ENCODE results near the gene PARP16. TPM values are rescaled to one million over a fixed set of nuclear protein-coding genes. Genes with fewer than 3 reads are reported as not detected.
A peak's percentile ranks its signal among the peaks of the same experiment; 100 is the strongest.
"Not testable (repeated sequence)": the region's sequence is repeated elsewhere in the genome, so short reads cannot be mapped to it uniquely, and the experiment has no call there.

PARP16 gene
- total and polyA plus RNA-seq, 2 donors = 7.9 to 12.7 TPM

DNA sequence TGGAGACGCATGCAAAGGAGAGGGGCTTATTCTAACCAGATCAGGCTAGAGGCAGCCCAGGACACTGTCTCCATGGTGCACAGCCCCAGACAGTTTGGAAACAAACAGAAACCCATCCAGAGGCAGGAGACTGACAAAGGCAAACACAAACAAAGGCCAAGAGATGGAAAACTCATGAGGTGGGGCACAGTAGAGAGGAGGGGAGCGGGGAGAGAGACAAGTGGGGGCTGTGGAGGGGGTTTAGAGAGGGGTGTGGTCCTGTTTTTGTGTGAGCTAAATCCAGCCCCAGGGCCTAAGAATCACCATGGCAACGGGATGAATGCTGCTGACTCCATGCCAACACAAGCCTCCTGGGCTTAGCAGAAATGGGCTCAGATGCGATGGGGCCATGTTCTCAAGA is 32.3 kb downstream of the PARP16 start:
- Histone ChIP-seq H3K36me3 (ENCODE audit: control insufficient read depth in 2 of 2, insufficient read depth in 2 of 2, low read length in 1 of 2) (peaks cover 12 to 17% of the 10 kb centered on the region in 2 donors), H3K27ac (ENCODE audit: low read depth in 1 of 2, low read length in 1 of 2) (no peak overlapping the region), H3K27me3 (ENCODE audit: control insufficient read depth in 2 of 2, insufficient read depth in 1 of 2, low read length in 1 of 2) (no peaks in the 10 kb centered on the region), H3K4me1 (ENCODE audit: control insufficient read depth in 2 of 2, insufficient read depth in 2 of 2, low read length in 2 of 2) (peaks cover 0 to 13% of the 10 kb centered on the region in 2 donors), H3K9me3 (ENCODE audit: control insufficient read depth in 2 of 2, insufficient read depth in 1 of 2, low read length in 1 of 2) (no peaks in the 10 kb centered on the region), H3K4me3 (ENCODE audit: low read length in 2 of 2) (no peak overlapping the region)
- no peak for DNase-seq (ENCODE audit: low read depth in 6 of 9, low spot score in 9 of 9)
- WGBS = 72% methylated on average over 4 of the region's 4 CpGs

DNA sequence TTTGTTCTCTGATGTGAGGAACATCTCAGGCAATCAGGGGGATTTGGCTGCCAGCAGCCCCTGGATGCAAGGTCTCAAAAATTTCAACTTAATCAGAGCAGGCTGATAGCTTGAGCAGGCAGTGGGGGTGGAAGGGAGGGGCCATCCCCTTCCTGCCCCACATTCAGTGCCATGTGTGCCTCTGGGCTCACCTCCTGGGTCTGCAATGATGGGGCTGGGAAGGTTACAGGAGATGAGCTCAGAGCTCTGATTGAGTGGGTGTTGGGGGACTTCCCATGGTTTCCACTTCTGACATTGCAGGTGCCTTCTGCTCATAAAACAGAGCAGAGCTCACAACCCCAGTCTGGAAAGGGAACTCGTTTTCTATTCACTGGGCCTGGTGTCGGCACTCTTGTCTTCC is 37.0 kb downstream of the PARP16 start:
- peak in 6 of 9 donors; percentile 11 to 55 (median 28) for DNase-seq (ENCODE audit: low read depth in 6 of 9, low spot score in 9 of 9)
- no peaks in the 10 kb centered on the region for H3K27me3 ChIP-seq (ENCODE audit: control insufficient read depth in 2 of 2, insufficient read depth in 1 of 2, low read length in 1 of 2)
- WGBS = 60% methylated on average over 2 of the region's 2 CpGs
- peaks cover 0 to 5% of the 10 kb centered on the region in 2 donors for H3K36me3 ChIP-seq (ENCODE audit: control insufficient read depth in 2 of 2, insufficient read depth in 2 of 2, low read length in 1 of 2)
- H3K9me3 ChIP-seq (ENCODE audit: control insufficient read depth in 2 of 2, insufficient read depth in 1 of 2, low read length in 1 of 2) = no peaks in the 10 kb centered on the region
- H3K4me1 ChIP-seq (ENCODE audit: control insufficient read depth in 2 of 2, insufficient read depth in 2 of 2, low read length in 2 of 2) = peaks cover 0 to 23% of the 10 kb centered on the region in 2 donors
- no peak overlapping the region for H3K27ac ChIP-seq (ENCODE audit: low read depth in 1 of 2, low read length in 1 of 2)
- no peak overlapping the region for H3K4me3 ChIP-seq (ENCODE audit: low read length in 2 of 2)

DNA sequence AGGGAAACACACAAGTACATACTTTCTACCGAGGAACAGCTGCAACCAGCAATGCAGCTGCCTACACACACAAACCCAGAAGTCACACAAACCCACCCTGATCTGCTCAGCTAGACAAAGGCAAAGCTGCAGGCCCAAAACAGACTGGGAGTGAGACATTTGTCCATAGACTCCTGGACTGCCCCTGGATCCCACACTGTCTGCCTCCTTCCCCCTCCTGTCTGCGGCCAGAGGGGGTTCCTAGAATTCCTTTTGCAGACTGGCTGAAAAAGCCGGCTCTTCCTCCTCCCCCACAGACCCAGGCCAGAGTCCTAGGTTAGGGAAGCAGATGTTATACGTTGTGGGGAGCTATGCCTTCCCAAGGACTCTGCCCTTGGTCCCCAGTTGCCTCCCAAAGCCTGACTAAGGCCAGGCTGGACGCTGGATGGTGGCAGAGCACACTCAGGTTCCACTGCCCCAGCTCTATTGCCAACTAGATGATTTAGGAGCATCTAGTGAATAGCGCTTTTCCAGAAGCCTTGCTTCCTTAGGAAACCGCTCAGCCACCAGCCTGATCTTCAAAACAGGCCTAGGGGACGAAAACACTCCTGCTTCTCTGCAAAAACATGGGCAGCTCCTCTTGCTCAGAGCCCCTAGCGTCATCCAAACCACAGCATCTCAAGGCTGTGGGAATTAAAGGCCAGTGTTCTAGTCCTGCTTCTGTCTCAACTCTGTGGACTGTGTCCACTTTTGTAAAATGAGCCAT is 38.0 kb downstream of the PARP16 start:
- Histone ChIP-seq H3K27ac (ENCODE audit: low read depth in 1 of 2, low read length in 1 of 2) (no peak overlapping the region), H3K36me3 (ENCODE audit: control insufficient read depth in 2 of 2, insufficient read depth in 2 of 2, low read length in 1 of 2) (peaks cover 0 to 5% of the 10 kb centered on the region in 2 donors), H3K4me3 (ENCODE audit: low read length in 2 of 2) (no peak overlapping the region), H3K9me3 (ENCODE audit: control insufficient read depth in 2 of 2, insufficient read depth in 1 of 2, low read length in 1 of 2) (no peaks in the 10 kb centered on the region), H3K4me1 (ENCODE audit: control insufficient read depth in 2 of 2, insufficient read depth in 2 of 2, low read length in 2 of 2) (peaks cover 0 to 23% of the 10 kb centered on the region in 2 donors), H3K27me3 (ENCODE audit: control insufficient read depth in 2 of 2, insufficient read depth in 1 of 2, low read length in 1 of 2) (no peaks in the 10 kb centered on the region)
- WGBS = 96% methylated on average over 9 of the region's 9 CpGs
- DNase-seq (ENCODE audit: low read depth in 6 of 9, low spot score in 9 of 9) = no peak

DNA sequence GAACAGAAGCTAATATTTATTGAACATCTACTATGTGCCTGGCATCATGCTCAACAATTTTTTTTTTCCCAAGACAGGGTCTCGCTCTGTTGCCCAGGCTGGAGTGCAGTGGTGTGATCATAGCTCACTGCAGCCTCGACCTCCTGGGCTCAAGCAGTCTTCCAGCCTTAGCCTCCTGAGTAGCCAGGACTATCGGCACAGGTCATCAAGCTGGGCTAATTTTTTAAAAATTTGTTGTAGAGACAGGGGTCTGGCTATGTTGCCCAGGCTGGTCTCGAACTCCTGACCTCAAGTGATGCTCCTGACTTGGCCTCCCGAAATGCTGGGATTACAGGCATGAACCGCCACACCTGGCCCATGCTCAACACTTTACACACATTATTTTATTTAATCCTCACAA is 39.7 kb downstream of the PARP16 start:
- WGBS = 98% methylated on average over 6 of the region's 6 CpGs
- H3K36me3 ChIP-seq (ENCODE audit: control insufficient read depth in 2 of 2, insufficient read depth in 2 of 2, low read length in 1 of 2) = peaks cover 0 to 4% of the 10 kb centered on the region in 2 donors
- no peak for DNase-seq (ENCODE audit: low read depth in 6 of 9, low spot score in 9 of 9)
- H3K4me1 ChIP-seq (ENCODE audit: control insufficient read depth in 2 of 2, insufficient read depth in 2 of 2, low read length in 2 of 2) = peaks cover 0 to 23% of the 10 kb centered on the region in 2 donors
- no peak overlapping the region for H3K4me3 ChIP-seq (ENCODE audit: low read length in 2 of 2)
- no peak overlapping the region for H3K27ac ChIP-seq (ENCODE audit: low read depth in 1 of 2, low read length in 1 of 2)
- H3K27me3 ChIP-seq (ENCODE audit: control insufficient read depth in 2 of 2, insufficient read depth in 1 of 2, low read length in 1 of 2) = no peaks in the 10 kb centered on the region
- no peaks in the 10 kb centered on the region for H3K9me3 ChIP-seq (ENCODE audit: control insufficient read depth in 2 of 2, insufficient read depth in 1 of 2, low read length in 1 of 2)

DNA sequence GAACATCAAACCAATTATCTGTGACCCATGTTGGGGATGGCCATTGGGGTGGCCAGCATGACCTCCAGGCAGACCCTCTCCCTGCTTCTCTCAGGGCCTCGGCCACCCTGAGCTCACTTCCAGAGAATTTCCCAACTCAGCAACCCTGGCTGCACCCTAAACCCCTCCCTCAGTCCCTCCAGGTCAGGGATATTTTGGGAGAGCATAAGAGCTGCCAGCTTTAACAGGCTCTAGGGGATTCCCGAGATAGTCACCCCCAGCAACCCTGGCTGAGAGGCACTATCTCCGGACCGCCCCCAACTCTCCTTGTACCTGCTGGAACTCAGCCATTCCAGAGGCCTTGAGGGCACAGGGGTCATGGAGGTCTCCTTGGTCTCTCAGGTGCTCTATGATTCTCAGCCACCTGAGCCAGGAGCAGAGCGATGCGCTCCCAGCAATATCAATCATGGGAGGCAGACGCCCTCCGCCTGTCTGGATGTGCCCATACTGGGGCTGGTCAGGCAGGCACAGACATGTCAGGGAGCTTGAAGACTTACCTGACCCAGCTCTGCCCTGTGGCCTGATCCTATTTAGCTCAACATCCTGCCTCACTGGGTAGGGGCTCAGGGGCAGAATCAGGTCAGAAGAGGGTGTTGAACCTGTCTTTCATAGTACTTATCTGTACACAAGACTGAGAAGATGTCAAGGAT is 40.5 kb downstream of the PARP16 start:
- WGBS = 97% methylated on average over 8 of the region's 8 CpGs
- Histone ChIP-seq H3K27ac (ENCODE audit: low read depth in 1 of 2, low read length in 1 of 2) (no peak overlapping the region), H3K27me3 (ENCODE audit: control insufficient read depth in 2 of 2, insufficient read depth in 1 of 2, low read length in 1 of 2) (no peaks in the 10 kb centered on the region), H3K4me3 (ENCODE audit: low read length in 2 of 2) (no peak overlapping the region), H3K36me3 (ENCODE audit: control insufficient read depth in 2 of 2, insufficient read depth in 2 of 2, low read length in 1 of 2) (peaks cover 0 to 3% of the 10 kb centered on the region in 2 donors), H3K9me3 (ENCODE audit: control insufficient read depth in 2 of 2, insufficient read depth in 1 of 2, low read length in 1 of 2) (no peaks in the 10 kb centered on the region), H3K4me1 (ENCODE audit: control insufficient read depth in 2 of 2, insufficient read depth in 2 of 2, low read length in 2 of 2) (peaks cover 0 to 23% of the 10 kb centered on the region in 2 donors)
- no peak for DNase-seq (ENCODE audit: low read depth in 6 of 9, low spot score in 9 of 9)

DNA sequence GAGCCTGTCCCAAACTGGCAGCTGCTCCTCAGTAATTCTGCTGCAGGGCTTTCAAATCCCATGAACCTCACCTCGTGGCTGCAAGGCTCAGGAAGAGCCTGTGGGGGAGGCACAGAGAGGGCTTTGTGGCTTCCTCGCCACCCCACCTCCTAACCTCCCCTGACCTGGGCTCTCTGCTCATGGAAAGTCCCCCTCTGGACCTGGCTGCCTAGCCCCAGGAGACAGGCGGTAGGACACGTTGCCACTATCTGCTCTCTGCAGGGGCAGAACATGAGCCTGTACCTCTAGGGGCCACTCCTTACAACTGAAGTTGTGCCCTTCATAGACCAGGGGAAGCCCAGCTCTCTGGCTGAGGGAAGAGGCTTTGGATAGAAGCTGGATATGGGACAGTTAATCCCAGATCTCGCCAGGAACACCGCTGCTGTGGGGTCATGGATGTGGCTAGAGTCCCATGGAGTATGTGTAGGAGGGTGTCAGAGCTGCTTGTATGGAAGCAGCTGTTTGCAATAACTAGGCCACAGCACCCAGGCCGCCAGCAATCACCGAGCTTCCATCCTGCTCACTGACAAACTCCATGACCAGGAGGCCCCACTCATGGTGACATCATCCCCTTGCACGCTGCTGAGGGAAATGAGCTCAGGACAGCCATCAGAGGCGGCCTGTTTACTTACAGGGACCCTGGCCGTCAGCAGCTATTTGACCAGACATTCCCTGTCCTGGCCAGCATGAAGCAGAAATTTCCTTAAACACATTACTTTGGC is 41.4 kb downstream of the PARP16 start:
- peaks cover 0 to 18% of the 10 kb centered on the region in 2 donors for H3K4me1 ChIP-seq (ENCODE audit: control insufficient read depth in 2 of 2, insufficient read depth in 2 of 2, low read length in 2 of 2)
- no peak for DNase-seq (ENCODE audit: low read depth in 6 of 9, low spot score in 9 of 9)
- H3K27ac ChIP-seq (ENCODE audit: low read depth in 1 of 2, low read length in 1 of 2) = no peak overlapping the region
- no peaks in the 10 kb centered on the region for H3K9me3 ChIP-seq (ENCODE audit: control insufficient read depth in 2 of 2, insufficient read depth in 1 of 2, low read length in 1 of 2)
- no peaks in the 10 kb centered on the region for H3K27me3 ChIP-seq (ENCODE audit: control insufficient read depth in 2 of 2, insufficient read depth in 1 of 2, low read length in 1 of 2)
- WGBS = 95% methylated on average over 11 of the region's 11 CpGs
- H3K4me3 ChIP-seq (ENCODE audit: low read length in 2 of 2) = no peak overlapping the region
- peaks cover 0 to 3% of the 10 kb centered on the region in 2 donors for H3K36me3 ChIP-seq (ENCODE audit: control insufficient read depth in 2 of 2, insufficient read depth in 2 of 2, low read length in 1 of 2)

DNA sequence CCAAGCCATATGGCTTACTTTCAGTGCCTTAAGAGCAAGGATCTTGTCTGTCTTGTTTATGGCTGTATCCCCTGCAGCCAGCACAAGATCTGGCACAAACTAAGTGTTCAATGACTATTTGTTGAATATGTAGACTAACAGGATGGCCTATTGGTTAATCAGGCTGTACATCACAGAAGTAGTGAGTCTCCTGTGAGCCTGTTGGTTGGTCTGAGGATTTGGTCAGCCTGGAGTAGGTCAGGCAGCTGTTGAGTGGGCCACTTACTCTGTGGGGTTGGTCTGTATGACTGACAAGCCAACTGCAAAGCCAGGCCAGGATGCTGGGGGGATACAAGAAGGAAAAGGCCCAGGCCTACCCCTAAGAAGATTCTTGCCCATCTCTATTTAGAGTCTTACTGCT is 42.0 kb downstream of the PARP16 start:
- Histone ChIP-seq H3K27me3 (ENCODE audit: control insufficient read depth in 2 of 2, insufficient read depth in 1 of 2, low read length in 1 of 2) (no peaks in the 10 kb centered on the region), H3K4me3 (ENCODE audit: low read length in 2 of 2) (no peak overlapping the region), H3K27ac (ENCODE audit: low read depth in 1 of 2, low read length in 1 of 2) (no peak overlapping the region), H3K4me1 (ENCODE audit: control insufficient read depth in 2 of 2, insufficient read depth in 2 of 2, low read length in 2 of 2) (peaks cover 0 to 13% of the 10 kb centered on the region in 2 donors), H3K36me3 (ENCODE audit: control insufficient read depth in 2 of 2, insufficient read depth in 2 of 2, low read length in 1 of 2) (peaks cover 0 to 3% of the 10 kb centered on the region in 2 donors), H3K9me3 (ENCODE audit: control insufficient read depth in 2 of 2, insufficient read depth in 1 of 2, low read length in 1 of 2) (no peaks in the 10 kb centered on the region)
- no peak for DNase-seq (ENCODE audit: low read depth in 6 of 9, low spot score in 9 of 9)

DNA sequence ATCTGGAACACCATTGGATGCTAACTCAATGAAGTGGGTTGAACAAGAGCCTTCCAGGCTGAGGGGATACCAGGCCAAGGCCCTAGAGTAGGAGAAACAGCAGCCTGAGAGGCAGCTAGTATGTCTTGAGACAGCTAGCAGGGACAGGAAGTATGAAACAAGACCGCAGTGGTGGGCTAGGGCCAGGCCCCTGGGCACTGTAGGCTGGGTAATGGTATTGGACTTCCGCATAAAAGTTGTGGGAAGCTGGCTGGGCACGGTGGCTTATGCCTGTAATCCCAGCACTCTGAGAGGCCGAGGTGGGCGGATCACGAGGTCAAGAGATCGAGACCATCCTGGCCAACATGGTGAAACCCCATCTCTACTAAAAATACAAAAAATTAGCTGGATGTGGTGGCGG is 50.2 kb downstream of the PARP16 start:
- not testable (repeated sequence) for H3K4me1 ChIP-seq (ENCODE audit: control insufficient read depth in 2 of 2, insufficient read depth in 2 of 2, low read length in 2 of 2); H3K27ac ChIP-seq (ENCODE audit: low read depth in 1 of 2, low read length in 1 of 2); H3K27me3 ChIP-seq (ENCODE audit: control insufficient read depth in 2 of 2, insufficient read depth in 1 of 2, low read length in 1 of 2); DNase-seq (ENCODE audit: low read depth in 6 of 9, low spot score in 9 of 9); H3K4me3 ChIP-seq (ENCODE audit: low read length in 2 of 2); H3K9me3 ChIP-seq (ENCODE audit: control insufficient read depth in 2 of 2, insufficient read depth in 1 of 2, low read length in 1 of 2); H3K36me3 ChIP-seq (ENCODE audit: control insufficient read depth in 2 of 2, insufficient read depth in 2 of 2, low read length in 1 of 2)
- 97% methylated on average over 8 of the region's 8 CpGs for WGBS

DNA sequence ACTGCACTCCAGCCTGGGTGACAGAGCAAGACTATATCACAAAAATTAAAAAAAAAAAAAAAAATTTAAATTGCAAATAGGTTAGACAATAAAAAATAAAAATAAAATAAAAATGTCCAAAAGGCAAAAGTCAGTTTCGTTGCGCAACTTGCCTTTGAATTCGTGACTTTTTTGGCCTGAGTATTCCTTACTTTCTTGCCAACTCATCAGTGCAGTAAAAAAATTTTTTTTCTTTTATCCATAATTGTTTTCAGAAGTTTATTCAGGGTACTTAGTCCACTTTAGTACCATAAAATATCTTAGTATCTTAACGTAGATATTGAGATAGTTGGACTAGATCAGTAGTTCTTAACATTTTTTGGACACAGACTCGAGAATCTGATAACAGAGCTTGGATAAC is 53.0 kb downstream of the PARP16 start:
- Histone ChIP-seq H3K27ac (ENCODE audit: low read depth in 1 of 2, low read length in 1 of 2) (no peak overlapping the region), H3K4me3 (ENCODE audit: low read length in 2 of 2) (no peak overlapping the region), H3K36me3 (ENCODE audit: control insufficient read depth in 2 of 2, insufficient read depth in 2 of 2, low read length in 1 of 2) (no peaks in the 10 kb centered on the region), H3K27me3 (ENCODE audit: control insufficient read depth in 2 of 2, insufficient read depth in 1 of 2, low read length in 1 of 2) (no peaks in the 10 kb centered on the region), H3K9me3 (ENCODE audit: control insufficient read depth in 2 of 2, insufficient read depth in 1 of 2, low read length in 1 of 2) (no peaks in the 10 kb centered on the region), H3K4me1 (ENCODE audit: control insufficient read depth in 2 of 2, insufficient read depth in 2 of 2, low read length in 2 of 2) (no peaks in the 10 kb centered on the region)
- DNase-seq (ENCODE audit: low read depth in 6 of 9, low spot score in 9 of 9) = no peak
- WGBS = 86% methylated on average over 5 of the region's 5 CpGs

Measured in thymus (tissue), 11 donors.